ENCODE data around the gene CMIP.

DNA sequence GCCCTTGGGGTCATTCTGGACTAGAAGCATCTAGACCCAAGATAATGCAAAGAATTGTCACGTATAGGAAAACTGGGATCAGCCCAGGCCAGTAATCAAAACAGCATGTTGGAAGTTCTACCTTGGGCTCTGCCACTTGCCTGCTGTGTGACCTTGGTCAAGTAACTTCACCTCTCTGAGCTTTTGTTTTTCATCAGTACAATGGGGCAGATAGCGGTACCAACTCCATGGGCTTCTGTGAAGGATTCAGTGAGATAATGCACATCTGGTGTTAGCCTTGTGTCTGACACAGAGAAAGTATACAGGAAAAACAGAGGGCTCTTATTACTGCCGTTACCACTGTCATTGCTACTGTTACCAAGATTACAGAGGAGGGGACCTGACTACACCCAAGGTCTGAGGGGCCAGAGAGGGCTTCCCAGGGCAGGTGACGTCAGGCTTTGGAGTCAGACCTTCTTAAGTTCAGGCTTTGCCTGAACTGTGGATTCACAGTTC lies 24.6 kb downstream of the CMIP start:
- TF ChIP-seq EZH2phosphoT487 (IDR thresholded peaks at IDR 0.05; ENCODE audit: borderline replicate concordance, low read length) (no peak), EZH2 (IDR thresholded peaks at IDR 0.05; ENCODE audit: low read length, unreplicated experiment) (no peak)
